GM13977 (cell line): ENCODE data around the gene XRN2.

Experiments used
- DNase-seq: peaks from one replicate; pipeline ENCODE4 v3.0.0; 2012; ENCODE audit warnings: low spot score
- in situ Hi-C: fragments of 300-500 bp; cut with MboI; formaldehyde crosslinking; loops from one replicate; pipeline ENCODE4 v1.12.0; 2022; ENCODE audit warnings: low sequenced_read_pairs, low pct_unique_long_range_greater_than_20kb, mixed read lengths, inconsistent platforms; ENCODE audit not compliant: unreplicated experiment
- TF ChIP-seq, protein P1 (sequence below): IDR thresholded peaks from 2 replicates; pipeline ENCODE4 v1.5.1; 2012; ENCODE audit warnings: mild to moderate bottlenecking, control low read depth; ENCODE audit not compliant: insufficient read depth; ENCODE audit errors: extremely low read depth, missing control alignments

Gene XRN2

DNA sequence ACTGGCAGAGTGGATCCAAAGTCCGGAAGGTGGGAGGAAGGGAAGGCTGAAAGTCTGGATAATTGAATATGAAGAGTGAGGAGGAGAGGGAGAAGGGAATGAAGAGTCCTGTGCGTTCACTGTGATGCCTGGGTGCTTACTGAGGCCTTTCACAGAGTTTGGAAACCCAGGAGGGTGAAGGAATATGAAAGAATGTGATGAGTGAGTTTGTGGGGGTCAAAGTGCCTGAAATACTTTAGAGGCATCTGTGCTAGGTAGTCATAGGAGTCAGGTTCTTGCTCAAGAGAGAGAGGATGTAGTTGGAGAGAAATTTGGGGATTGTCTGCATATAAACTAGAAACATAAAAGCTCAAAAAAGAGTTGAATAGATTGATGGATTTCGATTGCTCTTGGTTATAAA lies 73.5 kb downstream of the XRN2 start:
- DNase-seq = no peak
- TF ChIP-seq, protein P1, sequence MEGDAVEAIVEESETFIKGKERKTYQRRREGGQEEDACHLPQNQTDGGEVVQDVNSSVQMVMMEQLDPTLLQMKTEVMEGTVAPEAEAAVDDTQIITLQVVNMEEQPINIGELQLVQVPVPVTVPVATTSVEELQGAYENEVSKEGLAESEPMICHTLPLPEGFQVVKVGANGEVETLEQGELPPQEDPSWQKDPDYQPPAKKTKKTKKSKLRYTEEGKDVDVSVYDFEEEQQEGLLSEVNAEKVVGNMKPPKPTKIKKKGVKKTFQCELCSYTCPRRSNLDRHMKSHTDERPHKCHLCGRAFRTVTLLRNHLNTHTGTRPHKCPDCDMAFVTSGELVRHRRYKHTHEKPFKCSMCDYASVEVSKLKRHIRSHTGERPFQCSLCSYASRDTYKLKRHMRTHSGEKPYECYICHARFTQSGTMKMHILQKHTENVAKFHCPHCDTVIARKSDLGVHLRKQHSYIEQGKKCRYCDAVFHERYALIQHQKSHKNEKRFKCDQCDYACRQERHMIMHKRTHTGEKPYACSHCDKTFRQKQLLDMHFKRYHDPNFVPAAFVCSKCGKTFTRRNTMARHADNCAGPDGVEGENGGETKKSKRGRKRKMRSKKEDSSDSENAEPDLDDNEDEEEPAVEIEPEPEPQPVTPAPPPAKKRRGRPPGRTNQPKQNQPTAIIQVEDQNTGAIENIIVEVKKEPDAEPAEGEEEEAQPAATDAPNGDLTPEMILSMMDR = no peak
- in situ Hi-C loops = loop anchor here (25.0 kb wide), 1 partner anchor 264 kb away; the partner anchor contains the start of gene LINC00237

- DNase-seq = no peak
- in situ Hi-C loops = loop anchor here (25.0 kb wide), 1 partner anchor 265 kb away; the partner anchor contains the start of gene LINC00237
- TF ChIP-seq, protein P1 = no peak
These were observed 74.6 kb downstream of the XRN2 start for GRCh38 chr20:21377701-21378100.

- in situ Hi-C loops = loop anchor here (25.0 kb wide), 1 partner anchor 266 kb away; the partner anchor contains the start of gene LINC00237
These were observed 75.1 kb downstream of the XRN2 start for GRCh38 chr20:21378259-21378658.

GRCh38 chr20:21380711-21381110 lies 77.6 kb downstream of the XRN2 start:
- in situ Hi-C loops = loop anchor here (25.0 kb wide), 1 partner anchor 268 kb away; the partner anchor contains the start of gene LINC00237
- DNase-seq = no peak
- TF ChIP-seq, protein P1 = no peak

More at GRCh38 chr20:21378259-21378658, 75.1 kb downstream of the XRN2 start:
- DNase-seq = no peak
- TF ChIP-seq, protein P1 = no peak

DNA sequence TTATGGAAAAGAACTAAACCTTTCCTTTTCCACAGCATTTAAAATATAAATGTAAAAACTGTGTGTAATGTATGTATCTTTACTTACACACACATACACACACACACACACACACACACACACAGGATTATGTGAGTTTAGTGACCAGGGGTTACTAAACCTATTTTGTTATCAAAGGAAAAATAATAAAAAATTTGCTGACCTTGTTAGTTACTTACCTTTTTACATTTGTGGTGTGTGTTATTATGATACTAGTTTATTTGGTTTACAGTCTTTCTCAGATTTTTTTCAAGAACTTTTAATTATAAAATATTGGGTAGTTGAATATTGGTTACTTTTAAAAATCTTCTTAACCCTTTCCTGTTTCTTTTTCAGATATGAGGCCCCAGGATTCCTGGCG lies 78.5 kb downstream of the XRN2 start:
- DNase-seq = no peak
- in situ Hi-C loops = loop anchor here (25.0 kb wide), 1 partner anchor 269 kb away; the partner anchor contains the start of gene LINC00237
- TF ChIP-seq, protein P1 = no peak

DNA sequence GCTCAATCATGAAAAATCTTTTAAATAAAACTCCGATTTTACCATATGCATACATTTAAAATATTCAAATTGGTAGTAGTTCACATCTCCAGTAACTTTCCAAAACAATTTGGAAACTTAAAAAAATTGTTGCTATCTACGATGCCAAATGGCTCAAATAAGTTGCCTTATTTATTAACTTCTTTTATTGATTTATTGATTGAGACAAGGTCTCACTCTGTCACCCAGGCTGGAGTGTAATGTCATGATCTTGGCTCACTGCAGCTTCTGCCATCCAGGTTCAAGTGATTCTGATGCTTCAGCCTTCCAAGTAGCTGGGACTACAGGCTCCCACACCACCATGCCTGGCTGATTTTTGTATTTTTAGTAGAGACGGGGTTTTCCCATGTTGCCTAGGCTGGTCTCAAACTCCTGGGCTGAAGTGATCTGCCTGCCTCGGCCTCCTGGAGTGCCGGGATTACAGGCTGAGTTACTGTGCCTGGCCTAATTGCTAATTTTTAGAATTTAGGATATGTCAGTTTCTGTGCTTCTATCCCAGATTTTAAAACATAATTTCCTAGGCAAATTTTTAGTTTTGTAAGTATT lies 81.3 kb downstream of the XRN2 start:
- TF ChIP-seq, protein P1 = no peak
- in situ Hi-C loops = loop anchor here (25.0 kb wide), 1 partner anchor 272 kb away; the partner anchor contains the start of gene LINC00237
- no peak for DNase-seq

DNA sequence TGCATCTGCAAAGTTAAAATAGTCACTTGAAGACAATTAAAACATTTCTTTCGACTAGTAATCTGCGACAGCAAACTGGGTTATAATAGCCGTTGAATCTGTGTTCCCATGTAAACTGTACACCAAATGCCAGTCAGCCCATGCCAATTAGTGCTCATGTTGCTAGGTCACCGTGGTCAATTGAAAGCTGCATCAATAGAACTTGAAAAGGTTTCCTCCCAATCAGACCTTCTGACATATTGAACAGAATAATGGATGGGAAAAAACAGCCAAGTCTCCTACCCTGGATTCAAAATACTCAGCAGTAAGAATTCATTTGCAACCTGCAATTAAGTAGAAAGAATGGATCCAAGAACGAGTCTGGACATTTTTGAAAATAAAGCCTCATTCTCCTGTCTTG lies 83.0 kb downstream of the XRN2 start:
- in situ Hi-C loops = loop anchor here (25.0 kb wide), 1 partner anchor 274 kb away; the partner anchor contains the start of gene LINC00237
- no peak for DNase-seq
- TF ChIP-seq, protein P1 = no peak
